HPDE6-E6E7 (cell line): ENCODE measurements around the gene PMPCA.

Source experiments
- DNase-seq: peaks from one replicate; pipeline ENCODE4 v3.0.0; 2011; ENCODE audit warnings: missing footprints; ENCODE audit errors: extremely low spot score

Gene PMPCA

GRCh38 chr9:136373300-136374182, 36.9 kb upstream of the PMPCA start, which contains the start of gene CARD9:
Gene CARD9, minus strand, starts transcription at chr9:136373669. Its CDS starts 1,591 bp downstream, at chr9:136372078.
- no peak for DNase-seq

- DNase-seq = no peak
These were observed 36.3 kb upstream of the PMPCA start for GRCh38 chr9:136374183-136374575.

- no peak for DNase-seq
These were observed 35.4 kb upstream of the PMPCA start for GRCh38 chr9:136375096-136375495.

GRCh38 chr9:136376457-136376856, 34.0 kb upstream of the PMPCA start:
- no peak for DNase-seq

GRCh38 chr9:136377341-136378169, 32.9 kb upstream of the PMPCA start:
- no peak for DNase-seq

- DNase-seq = no peak
These were observed 32.1 kb upstream of the PMPCA start for GRCh38 chr9:136378170-136379002.

- no peak for DNase-seq
These were observed 31.5 kb upstream of the PMPCA start for GRCh38 chr9:136379003-136379287.

- no peak for DNase-seq
These were observed 31.1 kb upstream of the PMPCA start for GRCh38 chr9:136379401-136379800.

GRCh38 chr9:136379891-136380290, 30.6 kb upstream of the PMPCA start:
- no peak for DNase-seq

- no peak for DNase-seq
These were observed 30.1 kb upstream of the PMPCA start for GRCh38 chr9:136380381-136380780.

- no peak for DNase-seq
These were observed 29.1 kb upstream of the PMPCA start for GRCh38 chr9:136381311-136381710.

GRCh38 chr9:136381966-136382513, 28.4 kb upstream of the PMPCA start:
- DNase-seq = no peak

- DNase-seq = no peak
These were observed 27.0 kb upstream of the PMPCA start for GRCh38 chr9:136383436-136383835.

GRCh38 chr9:136385015-136385414, 25.4 kb upstream of the PMPCA start:
- no peak for DNase-seq

- DNase-seq = no peak
These were observed 24.4 kb upstream of the PMPCA start for GRCh38 chr9:136386018-136386417.

- no peak for DNase-seq
These were observed 23.2 kb upstream of the PMPCA start for GRCh38 chr9:136387217-136387616.

GRCh38 chr9:136389396-136389795, 21.1 kb upstream of the PMPCA start:
- no peak for DNase-seq

- DNase-seq = no peak
These were observed 18.5 kb upstream of the PMPCA start for GRCh38 chr9:136391737-136392537.

GRCh38 chr9:136392538-136393449, 17.7 kb upstream of the PMPCA start:
- DNase-seq = no peak

- DNase-seq = no peak
These were observed 16.9 kb upstream of the PMPCA start for GRCh38 chr9:136393531-136393930.
